K562 (cell line): ENCODE measurements around the gene GADD45GIP1. TPM values are rescaled to one million over a fixed set of nuclear protein-coding genes. Genes with fewer than 3 reads are reported as not detected.

Source experiments
- ARID3B ChIP-seq: fragments of 250-450 bp; sonication (Bioruptor Pico); IDR thresholded peaks from 2 replicates; pipeline ENCODE4 v1.4.0; 2020; ENCODE audit warnings: borderline replicate concordance
- ASH1L ChIP-seq: fragments of 450-650 bp; IDR thresholded peaks from 2 replicates; pipeline ENCODE4 v1.6.1; 2018; ENCODE audit warnings: borderline replicate concordance, mild to moderate bottlenecking, low read depth; ENCODE audit not compliant: partially characterized antibody
- BACH1 ChIP-seq: fragments of 200-800 bp; sonication (Bioruptor generic); IDR thresholded peaks from 2 replicates; pipeline ENCODE4 v1.6.1; 2016; ENCODE audit warnings: missing genetic modification characterization, missing compliant biosample characterization
- DEAF1 ChIP-seq: fragments of 450-650 bp; formaldehyde crosslinking; IDR thresholded peaks from 2 replicates; pipeline ENCODE4 v1.4.0; 2020; ENCODE audit warnings: mild to moderate bottlenecking, moderate library complexity
- PKNOX1 ChIP-seq: fragments of 450-650 bp; IDR thresholded peaks from 2 replicates; pipeline ENCODE4 v1.6.1; 2016
- POLR2AphosphoS2 ChIP-seq: IDR thresholded peaks from 2 replicates; pipeline ENCODE4 v1.6.1; 2012; ENCODE audit warnings: low read length, improper control_type of control experiment
- RBM25 ChIP-seq: fragments of 200-400 bp; formaldehyde crosslinking; IDR thresholded peaks from 2 replicates; pipeline ENCODE4 v1.6.1; 2018; ENCODE audit warnings: low read length, low read depth, moderate library complexity; ENCODE audit not compliant: severe bottlenecking
- RBM39 ChIP-seq: fragments of 200-400 bp; formaldehyde crosslinking; optimal IDR thresholded peaks from 2 replicates; pipeline ENCODE3; 2018; ENCODE audit warnings: low read depth, low read length
- RERE ChIP-seq: sonication (generic); formaldehyde crosslinking; IDR thresholded peaks from 2 replicates; pipeline ENCODE4 v1.8.0; 2023; ENCODE audit warnings: missing genetic modification reagents, mild to moderate bottlenecking, borderline replicate concordance
- SOX6 ChIP-seq: fragments of 450-650 bp; IDR thresholded peaks from 2 replicates; pipeline ENCODE4 v1.6.1; 2014; ENCODE audit warnings: mild to moderate bottlenecking
- SREBF2 ChIP-seq: sonication (generic); formaldehyde crosslinking; IDR thresholded peaks from 2 replicates; pipeline ENCODE4 v1.4.0; 2020; ENCODE audit warnings: mild to moderate bottlenecking, missing genetic modification reagents
- TBL1XR1 ChIP-seq, 2 experiments: IDR thresholded peaks; 2 replicates each; pipeline ENCODE4 v1.6.1; 2012; ENCODE audit warnings: improper control_type of control experiment in 2 of 2, low read length in 2 of 2, mild to moderate bottlenecking in 1 of 2
- ZEB2 ChIP-seq: fragments of 450-650 bp; IDR thresholded peaks from 2 replicates; pipeline ENCODE4 v1.6.1; 2016
- ZNF444 ChIP-seq: fragments of 250-450 bp; sonication (Bioruptor Pico); IDR thresholded peaks from 2 replicates; pipeline ENCODE4 v1.4.0; 2020; ENCODE audit warnings: mild to moderate bottlenecking, moderate library complexity
- polyA plus RNA-seq, 8 experiments: library from polyadenylated mRNA; depleted of rRNA in 4 of 8; stranded (reverse) in 5 of 8; unstranded in 3 of 8; fragments of >200 nt; fragmentation: Nextera tagmentation in 2 of 8; fragmentation: Illumina TruSeq in 1 of 8; extraction: Ambion mirVana in 2 of 8; extraction: Trizol in 1 of 8; gene quantifications; 2 replicates each; pipeline versions ENCODE4 v1.2.1 to v1.2.3, GENCODE V29; 2011 to 2014; ENCODE audit warnings: inconsistent platforms in 1 of 8, missing spikeins in 1 of 8
- total RNA-seq, 7 experiments: library from RNA; depleted of rRNA in 6 of 7; stranded (reverse); fragments of >200 nt in 6 of 7; fragmentation: Illumina TruSeq in 2 of 7; extraction: Trizol in 2 of 7; gene quantifications; 2 replicates each; pipeline versions ENCODE4 v1.2.1 to v1.2.3, GENCODE V29; 2011 to 2021; ENCODE audit warnings: low replicate concordance in 1 of 7
- TF ChIP-seq, protein P1 (sequence below), 2 experiments: fragments of 450-650 bp in 1 of 2; sonication (generic) in 1 of 2; formaldehyde crosslinking in 1 of 2; IDR thresholded peaks in 1 of 2; conservative IDR thresholded peaks in 1 of 2; 2 replicates each; pipeline versions ENCODE4 v1.6.1 to v1.8.1; 2016 to 2023; ENCODE audit warnings: mild to moderate bottlenecking in 2 of 2, moderate library complexity in 2 of 2, inconsistent platforms in 1 of 2, missing genetic modification reagents in 1 of 2
- TF ChIP-seq, protein P2 (sequence below): fragments of 250-450 bp; sonication (Bioruptor Pico); IDR thresholded peaks from 2 replicates; pipeline ENCODE4 v1.8.0; 2022; ENCODE audit warnings: moderate library complexity, mild to moderate bottlenecking, inconsistent platforms

GADD45GIP1 gene
- total and polyA plus RNA-seq, 9 of the 15 experiments (the other 6 are each of a cell fraction or from before 2014, with no cell fraction given) = 5.1 to 161 (median 29.2) TPM

- TF ChIP-seq RERE (CRISPR knock-in tag) (no peak), ASH1L (peak; percentile 33), RBM39 (no peak), BACH1 (tag) (0 out of 2 replicates have a peak, but pooled peaks have one; percentile 42), SOX6 (no peak), POLR2AphosphoS2 (no peak), PKNOX1 (no peak; the same call in 1 of the 2 replicates), TBL1XR1 (IDR thresholded peaks at IDR 0.05; ENCODE audit: low read length in 2 of 2) (no peak), ARID3B (no peak), SREBF2 (CRISPR knock-in tag) (no peak), ZEB2 (no peak), DEAF1 (CRISPR knock-in tag) (peak; percentile 63), RBM25 (no peak), ZNF444 (CRISPR knock-in tag) (no peak)
- TF ChIP-seq, protein P1, sequence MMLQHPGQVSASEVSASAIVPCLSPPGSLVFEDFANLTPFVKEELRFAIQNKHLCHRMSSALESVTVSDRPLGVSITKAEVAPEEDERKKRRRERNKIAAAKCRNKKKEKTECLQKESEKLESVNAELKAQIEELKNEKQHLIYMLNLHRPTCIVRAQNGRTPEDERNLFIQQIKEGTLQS (IDR thresholded peaks at IDR 0.05) = no peak; the same call in 1 of the 2 replicates
- TF ChIP-seq, protein P1 (CRISPR knock-in tag; conservative IDR thresholded peaks at IDR 0.05) = peak; percentile 44; the same call in 1 of the 2 replicates
- TF ChIP-seq, protein P2, sequence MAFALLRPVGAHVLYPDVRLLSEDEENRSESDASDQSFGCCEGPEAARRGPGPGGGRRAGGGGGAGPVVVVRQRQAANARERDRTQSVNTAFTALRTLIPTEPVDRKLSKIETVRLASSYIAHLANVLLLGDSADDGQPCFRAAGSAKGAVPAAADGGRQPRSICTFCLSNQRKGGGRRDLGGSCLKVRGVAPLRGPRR (CRISPR knock-in tag) = no peak
Observed at GRCh38 chr19:12983542-12984142, 26.6 kb upstream of the GADD45GIP1 start (continued).
